Hematopoietic multipotent progenitor cell treated with erythropoietin and hydrocortisone succinate and interleukin-3 and kit ligand, for 17 days (in vitro differentiated cells): Measurements from ENCODE around the gene ACYP2.

Experiments
- DNase-seq: peaks from one replicate; pipeline ENCODE4 v3.0.0-alpha.2; 2015; ENCODE audit warnings: low spot score

The ACYP2 gene

DNA sequence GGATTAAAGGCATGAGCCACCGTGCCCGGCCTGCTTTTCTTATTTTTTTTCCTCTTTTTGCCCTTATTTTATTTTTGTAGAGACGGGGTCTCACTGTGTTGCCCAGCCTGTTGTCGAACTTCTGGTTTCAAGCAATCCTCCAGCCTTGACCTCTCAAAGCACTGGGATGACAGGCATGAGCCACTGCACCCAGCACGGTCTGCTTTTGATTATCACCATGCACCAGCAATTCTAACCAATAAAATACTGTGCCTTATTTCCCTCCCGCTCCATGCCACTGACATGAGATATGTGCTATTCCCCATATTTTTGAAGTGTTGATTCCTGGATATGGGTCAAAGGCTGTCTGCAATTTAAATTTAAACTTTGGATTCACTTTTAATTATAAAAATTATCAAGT is 42.9 kb downstream of the ACYP2 start:
- DNase-seq = no peak

DNA sequence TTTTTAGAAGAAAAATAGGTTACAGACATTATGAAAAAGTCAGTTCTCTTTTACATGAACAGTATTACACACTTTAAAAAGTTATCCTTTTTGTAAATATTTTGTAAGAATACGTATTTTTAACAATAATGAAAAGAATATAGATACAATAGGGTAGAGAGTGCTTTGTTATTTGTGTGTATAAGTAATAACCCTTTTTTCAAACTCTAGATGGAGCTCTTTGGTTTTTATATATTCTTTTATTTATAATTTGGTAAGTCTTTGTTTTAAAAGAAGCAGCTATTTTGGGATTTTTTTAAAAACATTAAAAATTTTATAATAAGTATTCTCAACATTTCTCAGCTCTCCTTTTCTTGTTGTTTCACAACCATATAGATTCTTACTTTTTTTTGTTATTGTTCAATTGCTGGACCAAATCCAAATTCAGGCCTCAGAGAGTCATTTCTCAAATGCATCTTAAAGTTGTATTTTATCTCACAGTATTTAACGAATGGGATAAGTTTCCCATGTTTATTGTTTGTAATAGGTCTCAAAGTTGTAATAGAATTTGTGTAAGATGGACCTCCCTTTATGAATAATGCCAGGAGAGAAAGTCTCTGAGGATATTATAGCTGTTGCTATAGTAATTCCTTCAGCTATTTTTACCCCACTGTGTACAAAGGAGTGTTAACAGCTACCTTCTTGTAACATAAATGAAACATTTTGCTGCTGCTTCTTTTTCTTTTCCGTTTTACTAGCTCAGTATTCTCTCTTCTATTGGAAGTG is 46.4 kb downstream of the ACYP2 start:
- DNase-seq = no peak

DNA sequence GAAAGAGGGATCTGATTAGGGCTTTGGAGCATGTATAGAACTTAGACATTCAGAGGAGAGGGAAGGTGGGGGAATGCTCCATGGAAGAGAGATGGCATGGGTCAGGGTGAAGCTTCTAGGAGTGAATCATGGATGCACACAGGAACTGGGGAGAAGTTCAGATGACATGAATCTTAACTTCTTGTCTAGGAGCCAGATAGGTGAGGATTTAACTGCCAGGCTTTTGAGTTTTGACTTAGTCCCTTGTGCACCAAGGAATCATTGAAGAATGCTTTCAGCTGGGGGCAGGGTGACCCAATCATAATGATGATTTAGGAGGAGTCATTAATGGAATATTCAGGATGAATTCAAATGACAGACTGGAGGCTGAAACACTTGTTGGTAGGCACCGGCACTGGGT is 48.7 kb downstream of the ACYP2 start:
- DNase-seq = no peak

DNA sequence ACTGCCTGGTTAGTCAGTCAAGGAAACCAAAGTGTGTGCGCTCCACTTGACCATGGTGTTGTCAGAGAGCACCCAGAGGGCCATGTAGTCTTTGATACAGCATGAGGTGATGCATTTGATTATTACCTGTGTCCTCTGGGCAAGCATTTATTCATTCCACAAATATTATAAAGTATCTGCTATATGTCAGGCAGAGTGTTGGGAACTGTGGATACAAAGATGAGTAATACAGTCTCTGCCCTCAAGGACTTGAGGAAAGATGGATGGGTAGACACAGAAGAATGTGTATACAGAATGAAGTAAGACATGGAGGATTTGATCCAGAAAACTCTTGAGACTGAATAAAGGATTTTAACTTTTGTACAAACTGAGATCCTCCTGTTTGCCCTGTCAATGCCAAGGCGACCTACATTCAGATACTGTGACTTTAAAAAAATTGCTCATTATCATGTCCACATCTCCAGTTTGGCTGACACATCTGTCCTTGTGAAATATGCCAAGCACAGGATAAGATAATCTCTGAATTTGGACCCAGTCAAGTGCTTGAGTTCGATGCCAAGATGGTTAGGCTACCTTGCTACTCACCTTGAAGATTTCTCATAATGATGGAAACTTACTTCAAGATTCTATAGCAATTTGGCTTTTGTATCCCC is 50.8 kb downstream of the ACYP2 start:
- DNase-seq = no peak

DNA sequence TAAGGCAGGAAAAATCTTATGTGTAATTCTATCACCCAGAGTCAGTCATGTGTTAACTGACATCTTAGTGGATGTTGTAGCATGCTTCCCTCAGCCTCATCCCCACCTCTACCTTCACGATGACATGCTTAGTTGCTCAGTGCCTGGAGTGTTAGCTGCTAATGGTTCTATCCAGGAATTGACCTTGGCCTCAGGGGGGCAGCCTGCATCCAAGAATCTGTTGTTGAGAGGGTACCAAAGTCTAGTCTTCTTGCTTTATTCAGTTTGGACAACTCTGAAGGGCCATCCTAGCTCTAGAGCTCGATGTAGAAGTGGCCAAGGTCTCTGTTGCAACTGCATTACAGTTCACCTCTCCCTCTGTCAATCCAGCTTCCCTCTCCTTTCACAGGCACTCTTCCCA is 61.2 kb downstream of the ACYP2 start:
- DNase-seq = no peak

DNA sequence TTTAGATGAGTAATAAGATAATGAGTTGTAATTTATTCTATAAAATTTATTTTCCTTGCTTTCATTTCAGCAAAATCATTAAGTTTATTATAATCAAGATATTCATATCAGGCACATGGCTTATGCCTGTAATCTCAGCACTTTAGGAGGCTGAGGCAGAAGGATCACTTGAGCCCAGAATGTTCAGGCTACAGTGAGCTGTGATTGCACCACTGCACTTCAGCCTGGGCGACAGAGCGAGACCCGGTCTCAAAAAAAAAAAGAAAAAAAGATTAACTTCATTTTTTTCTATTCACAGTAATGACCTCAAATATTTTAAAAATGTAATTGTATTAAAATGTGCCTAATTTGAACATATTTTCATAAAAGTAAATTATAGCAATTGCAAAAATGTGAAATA is 67.9 kb downstream of the ACYP2 start:
- no peak for DNase-seq

DNA sequence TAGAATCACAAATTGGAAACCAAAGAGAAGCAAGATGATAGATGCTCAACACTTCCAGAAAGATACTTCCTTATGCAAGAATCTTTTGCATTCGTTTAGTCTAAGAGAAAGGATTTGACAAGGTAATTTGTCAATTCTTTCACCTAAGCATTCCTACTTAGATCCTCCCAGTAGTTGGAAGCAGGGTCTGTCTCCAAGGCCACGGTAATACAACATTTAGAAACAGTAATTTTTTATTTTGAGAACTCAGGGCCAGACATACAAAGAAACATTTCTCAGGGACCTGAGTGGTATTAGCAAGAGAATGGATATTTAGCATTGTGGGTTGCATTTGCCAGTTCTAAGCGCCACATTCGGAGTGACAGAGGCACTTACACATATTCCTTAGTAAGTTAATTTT is 68.6 kb downstream of the ACYP2 start:
- DNase-seq = no peak

DNA sequence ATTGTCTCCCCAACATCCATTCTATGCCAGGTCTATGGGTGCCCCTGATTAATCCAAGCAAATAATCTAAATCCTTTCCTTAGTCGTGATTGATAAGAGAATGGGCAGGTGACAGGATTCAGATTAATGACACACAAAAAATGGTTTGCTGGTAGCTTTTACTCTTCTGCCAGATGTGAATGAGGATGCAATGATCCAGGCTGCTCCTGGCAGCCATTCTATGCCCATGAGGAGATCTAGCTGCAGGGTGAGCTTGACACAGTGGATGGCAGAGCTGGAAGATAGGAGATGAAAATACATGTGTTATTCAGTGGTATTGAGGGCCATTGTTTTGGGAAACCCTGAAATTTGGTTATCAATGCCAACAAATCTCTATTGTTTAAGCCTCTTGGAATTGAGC is 69.7 kb downstream of the ACYP2 start:
- DNase-seq = no peak

DNA sequence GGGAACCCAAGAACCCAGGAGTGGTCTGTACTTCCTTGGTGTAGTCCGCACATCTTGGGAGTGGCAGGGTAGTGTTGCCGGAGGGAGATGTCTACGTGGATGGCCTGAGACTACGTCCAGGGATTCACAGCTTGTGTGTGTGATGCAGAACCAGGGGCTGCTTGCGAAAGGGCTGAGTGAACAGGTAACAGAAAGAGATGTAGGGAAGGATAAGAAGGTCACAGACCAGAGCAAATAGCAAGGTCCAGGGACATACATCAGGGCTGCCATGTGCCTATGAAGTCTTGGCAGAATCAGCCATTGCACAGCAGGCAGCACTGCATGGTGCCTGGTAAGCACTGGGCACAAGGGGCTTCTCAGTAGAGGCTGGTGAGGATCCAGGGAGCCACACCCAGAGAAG is 71.9 kb downstream of the ACYP2 start:
- DNase-seq = no peak

DNA sequence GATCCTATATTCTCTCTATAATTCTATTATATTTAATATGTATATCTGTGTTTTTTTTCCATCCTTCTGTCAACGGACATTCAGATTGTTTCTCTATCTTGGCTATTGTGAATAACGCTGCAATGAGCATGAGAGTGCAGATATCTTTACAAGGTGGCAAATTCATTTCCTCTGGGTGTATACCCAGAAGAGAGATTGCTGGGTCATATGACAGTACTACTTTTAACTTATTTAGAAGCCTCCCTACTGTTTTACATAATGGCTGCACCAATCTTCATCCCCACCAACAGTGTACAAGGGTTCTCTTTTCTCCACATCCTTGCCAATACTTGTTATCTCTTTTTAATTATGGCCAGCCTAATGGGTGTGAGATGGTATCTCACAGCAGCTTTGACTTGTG is 74.1 kb downstream of the ACYP2 start:
- DNase-seq = no peak

DNA sequence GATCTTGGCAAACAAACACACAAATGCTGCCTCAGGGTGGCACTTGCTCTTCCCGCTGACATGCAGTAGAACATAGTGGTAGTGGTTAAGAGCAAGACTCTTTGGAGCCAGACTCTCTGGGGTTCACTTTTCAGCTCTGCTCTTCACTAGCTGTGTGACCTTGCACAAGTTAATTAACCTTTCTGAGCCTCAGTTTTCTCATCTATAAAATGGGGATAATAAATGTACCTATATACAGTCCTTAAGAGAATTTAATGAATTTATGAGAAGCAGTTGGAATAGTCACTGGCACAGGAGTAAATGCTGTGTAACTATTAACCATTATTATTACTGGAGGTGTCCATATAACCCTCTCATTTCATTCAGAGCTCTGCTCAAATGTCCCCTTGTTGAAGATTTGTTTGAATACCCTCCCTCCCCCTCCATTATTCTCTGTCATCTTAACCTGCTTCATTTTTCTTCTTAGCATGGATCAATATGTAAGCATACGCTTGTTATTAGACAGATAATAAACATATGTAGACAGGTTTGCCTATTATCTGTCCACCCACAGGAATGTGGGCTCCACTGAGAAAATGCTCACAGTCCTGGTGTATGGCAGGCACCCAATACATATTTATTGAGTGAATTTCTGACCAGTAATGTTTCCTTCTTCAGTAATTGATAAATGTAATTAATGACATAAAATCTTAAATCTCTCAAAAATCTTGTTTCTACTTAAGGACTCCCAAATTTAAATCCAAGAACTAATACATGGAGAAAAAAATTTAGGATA is 76.1 kb downstream of the ACYP2 start:
- no peak for DNase-seq

DNA sequence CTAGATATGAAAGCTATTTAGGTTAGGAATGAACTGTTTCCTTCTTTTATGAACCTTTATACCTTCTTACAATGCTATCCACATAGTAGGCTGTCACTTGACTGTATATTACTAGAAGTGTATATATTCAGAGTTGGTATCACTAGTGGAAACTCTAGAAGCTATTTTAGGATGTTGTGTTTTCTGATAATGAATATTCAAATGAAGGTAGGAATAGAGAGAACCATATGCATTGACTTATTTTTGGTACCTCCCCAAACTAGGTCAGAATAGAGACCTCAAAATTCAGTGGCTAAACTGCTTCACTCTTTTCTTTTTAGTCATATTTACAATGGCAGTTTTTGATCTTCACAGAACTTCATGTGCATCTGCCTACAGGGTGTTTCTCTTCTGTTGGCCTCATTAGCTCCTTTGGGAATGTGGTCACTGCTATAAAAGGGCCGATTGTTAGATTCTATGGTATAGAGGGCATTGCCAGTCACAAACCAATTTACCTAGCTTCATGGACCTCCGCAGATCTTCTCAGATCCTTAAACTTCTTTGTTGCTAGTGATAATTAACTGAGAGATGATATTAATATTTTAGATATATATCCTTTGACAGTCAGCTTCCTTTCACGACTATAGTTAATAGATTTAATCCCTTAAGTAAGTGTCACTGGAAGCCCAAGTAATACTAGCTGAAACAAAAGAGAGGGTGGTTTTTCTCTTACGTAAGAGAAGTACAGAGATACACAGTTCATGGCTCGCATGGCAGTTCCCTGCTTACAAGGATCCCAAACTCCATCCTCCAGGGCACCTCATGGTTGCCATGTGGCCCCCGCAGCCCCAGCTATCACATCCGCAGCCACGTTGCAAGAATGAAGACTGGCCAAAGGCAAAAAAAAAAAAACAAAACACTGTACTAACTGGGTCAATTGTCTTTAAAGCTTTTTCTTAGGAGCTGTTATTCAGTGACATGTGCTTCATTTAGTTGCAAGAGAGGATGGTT is 79.6 kb downstream of the ACYP2 start:
- no peak for DNase-seq

DNA sequence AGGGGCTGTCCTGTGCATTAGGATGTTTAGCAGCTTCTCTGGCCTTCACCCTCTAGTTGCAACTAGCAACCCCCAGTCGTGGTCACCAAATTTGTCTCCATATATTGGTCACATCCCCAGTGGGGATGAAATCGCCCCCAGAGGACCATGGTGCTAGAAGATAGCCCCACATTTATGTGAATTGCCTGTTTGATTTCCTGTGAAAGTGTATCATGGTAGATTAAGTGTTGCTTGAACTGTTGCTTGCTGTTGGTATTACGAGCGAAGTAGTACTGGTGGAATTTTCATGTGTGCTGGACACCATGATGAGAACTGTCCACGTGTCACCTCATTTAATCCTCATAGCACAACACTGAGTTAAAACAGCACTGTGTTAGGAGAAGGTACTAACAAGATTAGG is 81.2 kb downstream of the ACYP2 start:
- DNase-seq = no peak

DNA sequence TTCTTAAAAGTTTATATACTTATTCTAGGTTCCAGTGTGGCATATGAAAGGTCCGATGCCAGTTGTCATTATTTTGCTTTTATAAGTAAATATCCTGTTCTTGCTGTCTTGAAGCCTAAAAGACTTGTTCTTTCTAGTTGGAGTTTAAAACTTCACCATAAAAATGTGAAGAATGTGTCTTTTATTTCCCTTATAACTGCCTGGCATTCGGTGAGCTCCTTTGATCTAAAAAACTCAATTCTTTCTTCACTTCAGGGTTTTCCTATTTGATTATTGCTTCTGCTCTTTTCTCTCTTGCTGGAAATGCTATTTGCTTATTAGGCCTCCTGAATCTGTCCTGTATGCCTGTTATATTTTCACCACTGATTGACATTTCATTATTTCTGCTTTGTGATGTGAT is 89.1 kb downstream of the ACYP2 start:
- no peak for DNase-seq

DNA sequence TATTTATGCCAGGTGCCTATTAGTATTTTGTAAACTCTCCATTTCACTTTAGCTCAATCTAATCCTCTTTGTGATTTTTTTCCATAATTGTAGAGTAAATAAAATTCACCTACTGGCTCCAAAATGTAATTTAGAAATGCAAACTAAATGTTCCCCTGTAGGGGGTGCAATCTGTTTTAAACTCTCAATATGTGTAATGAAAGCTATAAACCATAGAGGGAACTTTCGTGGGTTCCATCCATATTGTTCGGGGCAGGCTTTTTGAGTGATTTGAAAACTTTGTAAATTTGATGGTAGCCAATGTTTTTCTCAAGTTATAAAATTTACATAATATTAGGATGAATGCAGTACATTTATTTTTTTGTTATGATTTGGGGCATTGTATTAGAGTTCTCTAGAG is 91.2 kb downstream of the ACYP2 start:
- DNase-seq = no peak

DNA sequence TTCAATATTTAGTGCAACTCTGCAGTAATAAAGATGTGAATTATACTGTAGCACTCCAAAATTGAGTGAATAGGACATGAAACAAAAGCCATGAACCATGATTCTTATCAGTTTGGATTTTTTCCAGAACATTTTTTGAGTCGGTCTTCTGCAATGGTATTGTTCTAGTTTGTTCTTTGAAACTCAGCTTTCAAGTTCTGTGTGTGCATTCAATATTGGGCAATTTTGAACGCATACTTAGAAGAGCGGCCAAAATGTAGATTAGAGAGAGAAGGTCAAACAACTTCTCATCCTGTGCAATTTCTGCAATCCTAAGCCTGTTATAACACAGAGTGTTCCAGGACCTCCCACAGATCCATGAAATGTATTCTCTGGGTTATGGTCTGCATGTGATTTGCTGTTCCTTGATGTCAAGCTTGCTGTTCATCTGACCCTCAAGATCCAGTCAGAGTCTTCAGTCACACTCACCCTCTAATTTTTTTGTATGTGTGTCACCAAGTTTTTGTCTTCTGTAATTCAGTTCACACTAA is 92.3 kb downstream of the ACYP2 start:
- DNase-seq = no peak

DNA sequence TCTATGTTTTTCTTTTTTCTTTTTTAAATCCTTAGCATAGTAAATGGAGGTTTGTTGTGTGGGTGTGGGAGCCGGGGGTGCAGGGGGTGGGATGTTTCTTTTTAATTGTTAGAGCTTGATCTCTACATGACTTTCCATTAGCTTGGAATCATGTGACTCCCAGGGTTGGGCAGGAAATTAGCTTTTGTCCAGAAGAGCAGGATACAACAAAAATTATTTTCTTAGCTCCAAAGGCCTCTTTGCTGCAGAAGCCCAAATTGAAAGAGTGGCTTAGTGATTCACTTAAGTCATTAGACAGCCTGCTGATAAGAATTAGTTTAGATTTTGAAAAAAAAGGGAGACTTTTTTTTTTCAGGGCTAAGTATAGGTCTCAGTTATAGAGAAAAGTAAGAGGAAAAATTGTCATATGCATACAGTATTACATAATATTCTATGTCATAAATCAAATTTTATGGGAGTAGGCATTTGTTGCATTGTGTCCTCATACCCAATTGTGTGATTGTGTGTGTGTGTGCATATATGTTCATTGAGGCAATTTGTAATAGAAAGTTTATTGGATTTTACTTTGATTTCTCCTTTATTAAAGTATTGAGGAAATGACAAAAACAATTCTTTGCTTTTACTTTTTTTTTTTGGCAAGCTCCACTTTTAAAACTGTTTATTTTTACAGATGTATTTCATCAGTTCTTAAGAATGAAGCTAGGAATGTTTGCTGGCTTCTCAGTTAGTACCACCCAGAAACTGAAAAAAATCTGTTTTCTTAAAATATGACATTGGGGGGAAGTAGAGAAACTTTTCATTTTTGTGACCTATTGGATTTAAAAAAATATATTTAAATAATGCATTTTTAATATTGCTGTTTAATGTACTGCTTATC is 93.2 kb downstream of the ACYP2 start:
- no peak for DNase-seq

DNA sequence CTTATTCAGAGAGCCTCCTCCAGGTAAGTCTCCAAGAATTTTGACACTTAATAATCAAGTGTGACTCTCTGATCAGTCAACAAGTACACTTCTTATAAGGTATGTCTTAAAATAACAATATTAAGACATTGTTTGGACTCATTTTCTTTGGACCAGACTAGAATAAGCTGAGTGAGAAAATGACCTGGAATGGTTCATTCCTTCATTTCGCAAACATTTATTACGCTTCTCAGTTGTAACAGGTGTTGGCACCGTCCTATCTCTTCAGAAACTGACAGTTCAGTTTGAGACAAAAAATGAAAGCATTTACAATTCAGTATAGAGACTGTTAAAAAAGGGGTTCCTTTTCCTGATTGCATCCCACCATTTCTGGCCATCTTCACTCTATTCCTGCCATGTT is 94.0 kb downstream of the ACYP2 start:
- no peak for DNase-seq

DNA sequence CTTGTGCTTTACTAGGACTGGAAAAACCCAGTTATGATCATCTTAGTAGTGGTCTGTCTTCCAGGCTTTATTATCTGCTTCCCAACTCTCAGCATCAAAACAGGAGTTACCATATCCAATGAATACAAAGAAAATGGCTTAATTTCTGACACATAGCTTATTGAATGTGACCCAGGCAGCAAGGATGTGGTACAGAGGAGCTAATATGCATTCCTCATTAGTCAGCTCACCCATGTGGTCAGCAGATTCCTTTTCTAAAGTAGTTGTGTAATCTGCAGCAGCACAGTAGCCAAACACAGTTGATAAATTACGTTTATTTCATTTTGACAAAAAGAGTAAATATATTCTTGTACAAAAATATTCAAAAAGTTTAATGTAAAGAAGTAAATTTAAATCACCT is 97.0 kb downstream of the ACYP2 start:
- no peak for DNase-seq

DNA sequence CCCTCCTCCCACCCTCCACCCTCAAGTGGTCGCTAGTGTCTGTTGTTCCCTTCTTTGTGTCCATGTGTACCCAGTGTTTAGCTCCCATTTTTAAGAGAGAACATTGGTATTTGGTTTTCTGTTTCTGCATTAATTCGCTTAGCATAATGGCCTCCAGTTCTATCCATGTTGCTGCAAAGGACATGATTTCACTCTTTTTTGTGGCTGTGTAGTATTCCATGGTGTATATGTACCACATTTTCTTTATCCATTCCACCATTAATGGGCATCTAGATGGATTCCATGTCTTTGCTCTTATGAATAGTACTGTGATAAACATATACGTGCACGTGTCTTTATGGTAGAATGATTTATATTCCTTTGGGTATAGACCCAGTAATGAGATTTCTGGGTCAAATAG is 97.7 kb downstream of the ACYP2 start:
- DNase-seq = no peak

DNA sequence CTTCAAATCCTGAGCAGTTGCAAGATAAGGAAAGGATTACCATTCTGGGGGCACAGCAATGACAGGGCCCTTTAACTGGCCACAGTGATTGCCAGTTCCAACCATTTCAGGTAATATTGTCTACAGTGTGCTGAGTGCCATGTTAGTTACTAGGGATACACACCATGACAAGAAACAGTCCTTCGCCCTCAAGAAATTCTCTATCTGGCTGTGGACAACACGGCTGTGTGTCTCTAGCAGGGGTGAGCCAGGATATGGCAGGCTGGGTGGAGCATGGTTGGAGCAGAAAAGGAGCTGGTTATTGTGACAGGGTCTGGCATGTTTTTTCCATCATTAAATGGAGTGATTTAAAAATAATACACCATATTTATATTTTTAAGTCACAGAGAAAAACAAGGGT is 109.6 kb downstream of the ACYP2 start:
- DNase-seq = no peak
